22Rv1 (cell line): Measurements from ENCODE around the gene PPIF.

Source experiments
- ZFX ChIP-seq: fragments of 450-650 bp; IDR thresholded peaks from 2 replicates; pipeline ENCODE4 v1.6.1; 2017; ENCODE audit warnings: antibody characterized with exemption, borderline replicate concordance
- TF ChIP-seq, protein P1 (sequence below): fragments of 450-650 bp; IDR thresholded peaks from 2 replicates; pipeline ENCODE4 v1.5.1; 2017; ENCODE audit warnings: mild to moderate bottlenecking

DNA sequence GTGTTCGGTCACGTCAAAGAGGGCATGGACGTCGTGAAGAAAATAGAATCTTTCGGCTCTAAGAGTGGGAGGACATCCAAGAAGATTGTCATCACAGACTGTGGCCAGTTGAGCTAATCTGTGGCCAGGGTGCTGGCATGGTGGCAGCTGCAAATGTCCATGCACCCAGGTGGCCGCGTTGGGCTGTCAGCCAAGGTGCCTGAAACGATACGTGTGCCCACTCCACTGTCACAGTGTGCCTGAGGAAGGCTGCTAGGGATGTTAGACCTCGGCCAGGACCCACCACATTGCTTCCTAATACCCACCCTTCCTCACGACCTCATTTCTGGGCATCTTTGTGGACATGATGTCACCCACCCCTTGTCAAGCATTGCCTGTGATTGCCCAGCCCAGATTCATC is 6.5 kb downstream of the PPIF start:
- TF ChIP-seq, protein P1, sequence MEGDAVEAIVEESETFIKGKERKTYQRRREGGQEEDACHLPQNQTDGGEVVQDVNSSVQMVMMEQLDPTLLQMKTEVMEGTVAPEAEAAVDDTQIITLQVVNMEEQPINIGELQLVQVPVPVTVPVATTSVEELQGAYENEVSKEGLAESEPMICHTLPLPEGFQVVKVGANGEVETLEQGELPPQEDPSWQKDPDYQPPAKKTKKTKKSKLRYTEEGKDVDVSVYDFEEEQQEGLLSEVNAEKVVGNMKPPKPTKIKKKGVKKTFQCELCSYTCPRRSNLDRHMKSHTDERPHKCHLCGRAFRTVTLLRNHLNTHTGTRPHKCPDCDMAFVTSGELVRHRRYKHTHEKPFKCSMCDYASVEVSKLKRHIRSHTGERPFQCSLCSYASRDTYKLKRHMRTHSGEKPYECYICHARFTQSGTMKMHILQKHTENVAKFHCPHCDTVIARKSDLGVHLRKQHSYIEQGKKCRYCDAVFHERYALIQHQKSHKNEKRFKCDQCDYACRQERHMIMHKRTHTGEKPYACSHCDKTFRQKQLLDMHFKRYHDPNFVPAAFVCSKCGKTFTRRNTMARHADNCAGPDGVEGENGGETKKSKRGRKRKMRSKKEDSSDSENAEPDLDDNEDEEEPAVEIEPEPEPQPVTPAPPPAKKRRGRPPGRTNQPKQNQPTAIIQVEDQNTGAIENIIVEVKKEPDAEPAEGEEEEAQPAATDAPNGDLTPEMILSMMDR: no peak
- TF ChIP-seq ZFX: no peak
